Measurements from ENCODE around the gene GRB10.

The GRB10 gene

GRCh38 chr7:50783801-50784507 lies 1.3 kb upstream of the GRB10 start:
- TF ChIP-seq EZH2 (IDR thresholded peaks at IDR 0.05; ENCODE audit: borderline replicate concordance, low read depth, low read length, severe bottlenecking) (no peak), CTCF (IDR thresholded peaks at IDR 0.05; ENCODE audit: borderline replicate concordance, extremely low read depth, low read length, poor library complexity, severe bottlenecking) (no peak)
- Histone ChIP-seq H3K27me3 (ENCODE audit: insufficient read depth, low read length, poor library complexity) (peaks cover 6% of the 10 kb centered on the region), H3K36me3 (ENCODE audit: insufficient read depth, low read length) (no peaks in the 10 kb centered on the region), H3K4me2 (ENCODE audit: insufficient read depth, low read length) (no peak overlapping the region), H4K20me1 (ENCODE audit: insufficient read depth, low read length) (no peaks in the 10 kb centered on the region), H2AFZ (ENCODE audit: low read depth, low read length) (no peak overlapping the region), H3K4me1 (ENCODE audit: insufficient read depth, low read length) (no peaks in the 10 kb centered on the region), H3K79me2 (ENCODE audit: insufficient read depth, low read length) (no peaks in the 10 kb centered on the region), H3K4me3 (ENCODE audit: low read depth in 1 of 2, low read length in 2 of 2) (no peak overlapping the region), H3K9me3 (ENCODE audit: insufficient read depth, low read length, severe bottlenecking) (peaks cover 2% of the 10 kb centered on the region), H3K27ac (ENCODE audit: low read length) (no peak overlapping the region), H3K9ac (ENCODE audit: low read depth, low read length) (no peak overlapping the region)
- no peak for ATAC-seq (ENCODE audit: insufficient read depth, low read depth)
- no peak for DNase-seq

GRCh38 chr7:50783303-50783702 lies 607 bp upstream of the GRB10 start:
- H3K36me3 ChIP-seq (ENCODE audit: insufficient read depth, low read length) = no peaks in the 10 kb centered on the region
- no peak overlapping the region for H3K9ac ChIP-seq (ENCODE audit: low read depth, low read length)
- no peaks in the 10 kb centered on the region for H4K20me1 ChIP-seq (ENCODE audit: insufficient read depth, low read length)

GRCh38 chr7:50781381-50782293 lies 1.1 kb downstream of the GRB10 start:
- no peaks in the 10 kb centered on the region for H4K20me1 ChIP-seq (ENCODE audit: insufficient read depth, low read length)
- TF ChIP-seq EZH2 (IDR thresholded peaks at IDR 0.05; ENCODE audit: borderline replicate concordance, low read depth, low read length, severe bottlenecking) = no peak
- TF ChIP-seq CTCF (IDR thresholded peaks at IDR 0.05; ENCODE audit: borderline replicate concordance, extremely low read depth, low read length, poor library complexity, severe bottlenecking) = no peak
- ATAC-seq (ENCODE audit: insufficient read depth, low read depth) (no peak), DNase-seq (no peak)
- H3K27ac ChIP-seq (ENCODE audit: low read length) = no peak overlapping the region
- no peak overlapping the region for H2AFZ ChIP-seq (ENCODE audit: low read depth, low read length)
- no peaks in the 10 kb centered on the region for H3K4me1 ChIP-seq (ENCODE audit: insufficient read depth, low read length)
- no peak overlapping the region for H3K9ac ChIP-seq (ENCODE audit: low read depth, low read length)
- H3K4me3 ChIP-seq (ENCODE audit: low read depth in 1 of 2, low read length in 2 of 2) = no peak overlapping the region
- peaks cover 6% of the 10 kb centered on the region for H3K27me3 ChIP-seq (ENCODE audit: insufficient read depth, low read length, poor library complexity)
- no peak overlapping the region for H3K4me2 ChIP-seq (ENCODE audit: insufficient read depth, low read length)
- H3K9me3 ChIP-seq (ENCODE audit: insufficient read depth, low read length, severe bottlenecking) = no peaks in the 10 kb centered on the region
- H3K36me3 ChIP-seq (ENCODE audit: insufficient read depth, low read length) = no peaks in the 10 kb centered on the region
- no peaks in the 10 kb centered on the region for H3K79me2 ChIP-seq (ENCODE audit: insufficient read depth, low read length)

More at GRCh38 chr7:50783303-50783702, 607 bp upstream of the GRB10 start:
- Histone ChIP-seq H3K9me3 (ENCODE audit: insufficient read depth, low read length, severe bottlenecking) (peaks cover 2% of the 10 kb centered on the region), H3K27me3 (ENCODE audit: insufficient read depth, low read length, poor library complexity) (peaks cover 6% of the 10 kb centered on the region), H3K27ac (ENCODE audit: low read length) (no peak overlapping the region), H3K4me2 (ENCODE audit: insufficient read depth, low read length) (no peak overlapping the region), H2AFZ (ENCODE audit: low read depth, low read length) (no peak overlapping the region), H3K4me3 (ENCODE audit: low read depth in 1 of 2, low read length in 2 of 2) (no peak overlapping the region), H3K4me1 (ENCODE audit: insufficient read depth, low read length) (no peaks in the 10 kb centered on the region), H3K79me2 (ENCODE audit: insufficient read depth, low read length) (no peaks in the 10 kb centered on the region)
- no peak for DNase-seq
- no peak for ATAC-seq (ENCODE audit: insufficient read depth, low read depth)
- TF ChIP-seq CTCF (IDR thresholded peaks at IDR 0.05; ENCODE audit: borderline replicate concordance, extremely low read depth, low read length, poor library complexity, severe bottlenecking) = no peak
- no peak for TF ChIP-seq EZH2 (IDR thresholded peaks at IDR 0.05; ENCODE audit: borderline replicate concordance, low read depth, low read length, severe bottlenecking)
